ENCODE measurements around the gene HMMR.

GRCh38 chr5:163445345-163445744 lies 15.1 kb upstream of the HMMR start:
- no peak for TF ChIP-seq CTCF (IDR thresholded peaks at IDR 0.05)
- TF ChIP-seq POLR2A (IDR thresholded peaks at IDR 0.05), result no peak

Measured in lower leg skin (tissue), 3 donors.